Measurements from ENCODE around the gene IL3RA. TPM values are rescaled to one million over a fixed set of nuclear protein-coding genes. Genes with fewer than 3 reads are reported as not detected.
A peak's percentile ranks its signal among the peaks of the same experiment; 100 is the strongest.

IL3RA gene
- total and polyA plus RNA-seq, 2 of the 8 experiments (the other 6 are each of a cell fraction or from before 2014, with no cell fraction given), result 0.11 TPM; not detected in 1

GRCh38 chrX:1322393-1322792 is 14.2 kb upstream of the IL3RA start:
- H3K9ac ChIP-seq (replicated peaks in 1 of 4; ENCODE audit: extremely low read depth in 1 of 4, low read depth in 3 of 4, low read length in 3 of 4), result no peak overlapping the region
- no peak overlapping the region for H4K5ac ChIP-seq (ENCODE audit: insufficient read length, low read depth, low read length)
- H2BK15ac ChIP-seq (ENCODE audit: low read length), result no peak overlapping the region
- no peak overlapping the region for H3K27ac ChIP-seq (ENCODE audit: low read depth, low read length)
- no peak overlapping the region for H2BK20ac ChIP-seq (ENCODE audit: low read length)
- no peaks in the 10 kb centered on the region for H3K36me3 ChIP-seq (ENCODE audit: control insufficient read depth in 2 of 4, insufficient read depth in 4 of 4, low read length in 3 of 4)
- H2BK5ac ChIP-seq (ENCODE audit: low read depth, low read length), result no peak overlapping the region
- H4K91ac ChIP-seq (replicated peaks; ENCODE audit: insufficient read length, low read length), result peak overlapping the region; percentile 27
- ChIA-PET CTCF (ENCODE audit: partially characterized antibody) (no interaction called here), POLR2A (ENCODE audit: partially characterized antibody) (no interaction called here)
- no peak overlapping the region for H2AFZ ChIP-seq (ENCODE audit: low read length)
- no peak for FAIRE-seq
- H3K4me2 ChIP-seq (ENCODE audit: insufficient read depth in 1 of 2, low read depth in 2 of 2, low read length in 2 of 2), result no peak overlapping the region
- H3K79me2 ChIP-seq (ENCODE audit: control insufficient read depth in 1 of 2, insufficient read depth in 2 of 2, low read length in 2 of 2), result no peaks in the 10 kb centered on the region
- no peak overlapping the region for H3K14ac ChIP-seq (ENCODE audit: insufficient read length)
- no peak for DNase-seq (ENCODE audit: low read depth in 1 of 2, low spot score in 2 of 2)
- H2BK120ac ChIP-seq (replicated peaks; ENCODE audit: low read depth, low read length), result no peak overlapping the region
- H3K4me1 ChIP-seq (replicated peaks in 1 of 4; ENCODE audit: control insufficient read depth in 3 of 4, insufficient read depth in 4 of 4, low read length in 3 of 4), result 0 out of 7 replicates have a peak, but pooled peaks cover 0 to 4% (median 0%) of the 10 kb centered on the region in 4 experiments
- H2BK12ac ChIP-seq (ENCODE audit: low read depth, low read length), result no peak overlapping the region
- no peak overlapping the region for H3K56ac ChIP-seq (replicated peaks; ENCODE audit: insufficient read length, low read depth, low read length)
- H3K9me3 ChIP-seq (ENCODE audit: insufficient read depth in 2 of 2, low read depth in 1 of 2, low read length in 1 of 2), result no peaks in the 10 kb centered on the region
- H4K20me1 ChIP-seq (replicated peaks in 1 of 2; ENCODE audit: control insufficient read depth in 1 of 2, insufficient read depth in 2 of 2, low read length in 2 of 2), result no peaks in the 10 kb centered on the region
- no peaks in the 10 kb centered on the region for H3K79me1 ChIP-seq (ENCODE audit: low read depth, low read length)
- H4K8ac ChIP-seq (ENCODE audit: extremely low read depth, insufficient read depth, low read length), result no peak overlapping the region
- no peak overlapping the region for H3K18ac ChIP-seq (ENCODE audit: extremely low read depth, low read length)
- no peak overlapping the region for H3K23ac ChIP-seq (ENCODE audit: insufficient read length)
- H3K27me3 ChIP-seq (replicated peaks in 1 of 4; ENCODE audit: control insufficient read depth in 3 of 4, extremely low read depth in 1 of 4, insufficient read depth in 3 of 4, low read length in 3 of 4), result no peaks in the 10 kb centered on the region
- no peak overlapping the region for H2AK5ac ChIP-seq (ENCODE audit: low read depth, low read length)
- WGBS, 2 experiments (ENCODE audit: extremely low coverage in 1 of 2, insufficient coverage in 1 of 2, insufficient read length in 1 of 2, insufficient replicate concordance in 2 of 2, low coverage in 1 of 2, low lambda C conversion rate in 2 of 2, missing lambda C conversion rate in 1 of 2), result 92% methylated on average over 9 of the region's 9 CpGs; no CpG with 5 or more reads in 1 of the 2 experiments
- TF ChIP-seq JUND (IDR thresholded peaks at IDR 0.05; ENCODE audit: low read length), result no peak
- no peak for TF ChIP-seq KDM1A (IDR thresholded peaks at IDR 0.05; ENCODE audit: borderline replicate concordance, low read length)
- no peak for TF ChIP-seq SP2 (IDR thresholded peaks at IDR 0.05; ENCODE audit: low read length)
- TF ChIP-seq NRF1 (IDR thresholded peaks at IDR 0.05; ENCODE audit: low read depth, low read length), result no peak
- no peak for TF ChIP-seq RXRA (IDR thresholded peaks at IDR 0.05; ENCODE audit: insufficient read depth, low read depth, low read length)
- TF ChIP-seq CEBPB (IDR thresholded peaks at IDR 0.05; ENCODE audit: low read depth, low read length), result no peak
- no peak for TF ChIP-seq BRCA1 (IDR thresholded peaks at IDR 0.05; ENCODE audit: low read depth, low read length)
- TF ChIP-seq FOSL1 (IDR thresholded peaks at IDR 0.05; ENCODE audit: insufficient read depth, low read depth, low read length), result no peak
- no peak for TF ChIP-seq CTBP2 (IDR thresholded peaks at IDR 0.05; ENCODE audit: borderline replicate concordance, insufficient read depth, insufficient read length, low read length)
- no peak for TF ChIP-seq CREB1 (IDR thresholded peaks at IDR 0.05)
- TF ChIP-seq EZH2 (IDR thresholded peaks at IDR 0.05; ENCODE audit: low read depth, low read length, severe bottlenecking), result no peak
- TF ChIP-seq KDM5A (IDR thresholded peaks at IDR 0.05; ENCODE audit: low read length), result no peak
- no peak overlapping the region for H3K4me3 ChIP-seq (ENCODE audit: extremely low read depth in 1 of 4, insufficient read depth in 2 of 4, low read depth in 3 of 4, low read length in 4 of 4)
- H3K23me2 ChIP-seq (ENCODE audit: low read depth, low read length), result no peaks in the 10 kb centered on the region
- H3K4ac ChIP-seq (replicated peaks; ENCODE audit: insufficient read length, low read depth, low read length), result no peak overlapping the region

Measured in H1 (cell line).